ENCODE measurements around the gene HSD17B3. TPM values are rescaled to one million over a fixed set of nuclear protein-coding genes. Genes with fewer than 3 reads are reported as not detected.
"Not testable (repeated sequence)": the region's sequence is repeated elsewhere in the genome, so short reads cannot be mapped to it uniquely, and the experiment has no call there.

Gene HSD17B3
- total and polyA plus RNA-seq, 2 experiments from 2014 or later = not detected

- H3K9me2 ChIP-seq (ENCODE audit: insufficient read depth) = no peaks in the 10 kb centered on the region
- H3K36me3 ChIP-seq (ENCODE audit: insufficient read depth) = 0 out of 2 replicates have a peak, but pooled peaks cover 6% of the 10 kb centered on the region
- H3K79me2 ChIP-seq (replicated peaks; ENCODE audit: insufficient read depth) = no peaks in the 10 kb centered on the region
- H3K27ac ChIP-seq (ENCODE audit: low read depth) = no peak overlapping the region
- ATAC-seq = peak; percentile 81
- Mint-ChIP-seq H3K9me3 (peaks cover 26% of the 10 kb centered on the region), H3K4me3 (no peak overlapping the region), H3K36me3 (ENCODE audit: low read depth) (peaks cover 22% of the 10 kb centered on the region), H3K27ac (no peak overlapping the region), H3K27me3 (ENCODE audit: insufficient read depth, low read depth, poor library complexity) (peaks cover 9% of the 10 kb centered on the region), H3K4me1 (peaks cover 19% of the 10 kb centered on the region)
- no peaks in the 10 kb centered on the region for H4K20me1 ChIP-seq (replicated peaks; ENCODE audit: insufficient read depth)
- H3K4me2 ChIP-seq = no peak overlapping the region
- peaks cover 10% of the 10 kb centered on the region; the same call in 1 of the 2 replicates for H3K4me1 ChIP-seq (ENCODE audit: insufficient read depth)
- no peaks in the 10 kb centered on the region for H3K27me3 ChIP-seq (ENCODE audit: insufficient read depth)
- no peaks in the 10 kb centered on the region for H3F3A ChIP-seq (replicated peaks; ENCODE audit: low read depth)
- H3K4me3 ChIP-seq = no peak overlapping the region
- TF ChIP-seq JUNB (IDR thresholded peaks at IDR 0.05; ENCODE audit: unreplicated experiment) (no peak), REST (IDR thresholded peaks at IDR 0.05; ENCODE audit: unreplicated experiment) (no peak), CREB1 (CRISPR knock-in tag; IDR thresholded peaks at IDR 0.05; ENCODE audit: low read depth) (no peak), POLR2AphosphoS5 (IDR thresholded peaks at IDR 0.05; ENCODE audit: low read depth) (no peak), CTCF (conservative IDR thresholded peaks at IDR 0.05; ENCODE audit: low read depth in 2 of 2) (peak; percentile 87 to 100), ZNF114 (CRISPR knock-in tag; IDR thresholded peaks at IDR 0.05) (no peak)
- DNase-seq (ENCODE audit: low spot score) = peak; percentile 75
- H2AFZ ChIP-seq = no peak overlapping the region
Measured at GRCh38 chr9:96317335-96317980, 15.5 kb upstream of the HSD17B3 start.

- no peak for DNase-seq (ENCODE audit: low spot score)
- H3K4me1 Mint-ChIP-seq = peaks cover 3% of the 10 kb centered on the region; the same call in 1 of the 3 replicates
- Histone ChIP-seq H3K9me2 (ENCODE audit: insufficient read depth) (no peaks in the 10 kb centered on the region; the same call in 1 of the 2 replicates), H4K20me1 (replicated peaks; ENCODE audit: insufficient read depth) (no peaks in the 10 kb centered on the region), H3K4me3 (no peak overlapping the region), H3K4me2 (no peak overlapping the region), H2AFZ (no peak overlapping the region), H3K36me3 (ENCODE audit: insufficient read depth) (peaks cover 6% of the 10 kb centered on the region; the same call in 1 of the 2 replicates), H3K27me3 (ENCODE audit: insufficient read depth) (no peaks in the 10 kb centered on the region), H3K27ac (ENCODE audit: low read depth) (no peak overlapping the region), H3F3A (replicated peaks; ENCODE audit: low read depth) (no peaks in the 10 kb centered on the region), H3K4me1 (ENCODE audit: insufficient read depth) (no peaks in the 10 kb centered on the region), H3K79me2 (replicated peaks; ENCODE audit: insufficient read depth) (no peaks in the 10 kb centered on the region)
- ATAC-seq = no peak
- H3K4me3 Mint-ChIP-seq = no peak overlapping the region
- H3K36me3 Mint-ChIP-seq (ENCODE audit: low read depth) = peaks cover 34% of the 10 kb centered on the region
- no peak for TF ChIP-seq ETS1 (IDR thresholded peaks at IDR 0.05)
- no peak for TF ChIP-seq CTCF (conservative IDR thresholded peaks at IDR 0.05; ENCODE audit: low read depth in 2 of 2)
- no peak for TF ChIP-seq POLR2AphosphoS5 (IDR thresholded peaks at IDR 0.05; ENCODE audit: low read depth)
- TF ChIP-seq EZH2 (IDR thresholded peaks at IDR 0.05; ENCODE audit: low read depth, unreplicated experiment) = no peak
- H3K27me3 Mint-ChIP-seq (ENCODE audit: insufficient read depth, low read depth, poor library complexity) = peaks cover 5% of the 10 kb centered on the region
- H3K27ac Mint-ChIP-seq = no peak overlapping the region
- peaks cover 41% of the 10 kb centered on the region for H3K9me3 Mint-ChIP-seq
Measured at GRCh38 chr9:96309850-96310249, 7.9 kb upstream of the HSD17B3 start.

- peaks cover 15% of the 10 kb centered on the region for H3K9me3 Mint-ChIP-seq
- not testable (repeated sequence) for H3K4me1 Mint-ChIP-seq; ATAC-seq; H3F3A ChIP-seq (replicated peaks; ENCODE audit: low read depth); H3K27me3 ChIP-seq (ENCODE audit: insufficient read depth); H3K79me2 ChIP-seq (replicated peaks; ENCODE audit: insufficient read depth); H3K27me3 Mint-ChIP-seq (ENCODE audit: insufficient read depth, low read depth, poor library complexity); H3K27ac ChIP-seq (ENCODE audit: low read depth); H2AFZ ChIP-seq; H3K4me2 ChIP-seq; H4K20me1 ChIP-seq (replicated peaks; ENCODE audit: insufficient read depth); H3K4me3 Mint-ChIP-seq; H3K36me3 ChIP-seq (ENCODE audit: insufficient read depth); H3K4me1 ChIP-seq (ENCODE audit: insufficient read depth); H3K36me3 Mint-ChIP-seq (ENCODE audit: low read depth); DNase-seq (ENCODE audit: low spot score); H3K9me2 ChIP-seq (ENCODE audit: insufficient read depth); H3K27ac Mint-ChIP-seq; H3K4me3 ChIP-seq
Measured at GRCh38 chr9:96306958-96307357, 5.0 kb upstream of the HSD17B3 start.

Data from GM23338 (cell line).